Neural crest cell (in vitro differentiated cells): Measurements from ENCODE around the gene MAP3K20. TPM values are rescaled to one million over a fixed set of nuclear protein-coding genes. Genes with fewer than 3 reads are reported as not detected.

Experiments used
- DNase-seq: peaks from one replicate; pipeline ENCODE4 v3.0.0; 2021; ENCODE audit warnings: low read depth, mixed read lengths, low spot score
- H3K27ac Mint-ChIP-seq: one replicate; pipeline ENCODE4 v1.8.0; 2021; ENCODE audit warnings: mild to moderate bottlenecking, mixed read lengths; ENCODE audit not compliant: unreplicated experiment
- H3K27me3 Mint-ChIP-seq: 2 replicates; pipeline ENCODE4 v1.8.0; 2021; ENCODE audit warnings: low read depth, mild to moderate bottlenecking, mixed read lengths
- H3K36me3 Mint-ChIP-seq: 2 replicates; pipeline ENCODE4 v1.8.0; 2021; ENCODE audit warnings: low read depth, mild to moderate bottlenecking, mixed read lengths
- H3K4me1 Mint-ChIP-seq: 2 replicates; pipeline ENCODE4 v1.8.0; 2021; ENCODE audit warnings: mixed read lengths
- H3K4me3 Mint-ChIP-seq: one replicate; pipeline ENCODE4 v1.8.0; 2021; ENCODE audit warnings: mild to moderate bottlenecking, mixed read lengths
- H3K9me3 Mint-ChIP-seq: 2 replicates; pipeline ENCODE4 v1.8.0; 2021; ENCODE audit warnings: mixed read lengths
- total RNA-seq: library from RNA; stranded (reverse); gene quantifications from 2 replicates; pipeline ENCODE4 v1.2.1, GENCODE V29; 2021
- TF ChIP-seq, protein P1 (sequence below): fragments of 200-600 bp; sonication (generic); conservative IDR thresholded peaks from 2 replicates; pipeline ENCODE4 v1.5.0; 2021; ENCODE audit warnings: antibody characterized with exemption, mild to moderate bottlenecking

The MAP3K20 gene
- total RNA-seq, 1 donor from 2014 or later = 27.6 TPM

DNA sequence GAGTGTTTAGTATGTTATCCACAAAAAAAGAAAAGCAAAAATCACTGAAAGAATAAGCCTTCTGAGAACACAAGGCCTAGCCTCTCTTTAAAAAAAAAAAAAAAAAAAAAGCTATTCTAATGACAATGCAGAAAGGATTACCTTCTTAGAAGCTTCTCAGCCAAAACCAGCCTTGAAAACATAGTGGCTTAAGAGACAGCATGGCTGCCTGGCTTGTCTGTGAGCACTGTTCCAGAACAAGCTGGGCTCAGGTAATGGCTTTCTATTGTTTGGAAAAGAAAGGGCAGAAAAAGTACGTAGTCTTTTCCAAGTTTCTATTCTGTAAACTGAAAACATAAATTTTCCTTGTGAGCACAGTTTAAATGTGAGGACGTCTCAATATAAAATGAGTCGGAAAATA, 119.5 kb downstream of the MAP3K20 start:
- H3K27me3 Mint-ChIP-seq = no peaks in the 10 kb centered on the region
- peaks cover 14% of the 10 kb centered on the region for H3K4me1 Mint-ChIP-seq
- no peak overlapping the region for H3K4me3 Mint-ChIP-seq
- TF ChIP-seq, protein P1, sequence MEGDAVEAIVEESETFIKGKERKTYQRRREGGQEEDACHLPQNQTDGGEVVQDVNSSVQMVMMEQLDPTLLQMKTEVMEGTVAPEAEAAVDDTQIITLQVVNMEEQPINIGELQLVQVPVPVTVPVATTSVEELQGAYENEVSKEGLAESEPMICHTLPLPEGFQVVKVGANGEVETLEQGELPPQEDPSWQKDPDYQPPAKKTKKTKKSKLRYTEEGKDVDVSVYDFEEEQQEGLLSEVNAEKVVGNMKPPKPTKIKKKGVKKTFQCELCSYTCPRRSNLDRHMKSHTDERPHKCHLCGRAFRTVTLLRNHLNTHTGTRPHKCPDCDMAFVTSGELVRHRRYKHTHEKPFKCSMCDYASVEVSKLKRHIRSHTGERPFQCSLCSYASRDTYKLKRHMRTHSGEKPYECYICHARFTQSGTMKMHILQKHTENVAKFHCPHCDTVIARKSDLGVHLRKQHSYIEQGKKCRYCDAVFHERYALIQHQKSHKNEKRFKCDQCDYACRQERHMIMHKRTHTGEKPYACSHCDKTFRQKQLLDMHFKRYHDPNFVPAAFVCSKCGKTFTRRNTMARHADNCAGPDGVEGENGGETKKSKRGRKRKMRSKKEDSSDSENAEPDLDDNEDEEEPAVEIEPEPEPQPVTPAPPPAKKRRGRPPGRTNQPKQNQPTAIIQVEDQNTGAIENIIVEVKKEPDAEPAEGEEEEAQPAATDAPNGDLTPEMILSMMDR = no peak
- H3K27ac Mint-ChIP-seq = no peak overlapping the region
- DNase-seq = no peak
- H3K36me3 Mint-ChIP-seq = peaks cover 5% of the 10 kb centered on the region
- no peaks in the 10 kb centered on the region for H3K9me3 Mint-ChIP-seq

DNA sequence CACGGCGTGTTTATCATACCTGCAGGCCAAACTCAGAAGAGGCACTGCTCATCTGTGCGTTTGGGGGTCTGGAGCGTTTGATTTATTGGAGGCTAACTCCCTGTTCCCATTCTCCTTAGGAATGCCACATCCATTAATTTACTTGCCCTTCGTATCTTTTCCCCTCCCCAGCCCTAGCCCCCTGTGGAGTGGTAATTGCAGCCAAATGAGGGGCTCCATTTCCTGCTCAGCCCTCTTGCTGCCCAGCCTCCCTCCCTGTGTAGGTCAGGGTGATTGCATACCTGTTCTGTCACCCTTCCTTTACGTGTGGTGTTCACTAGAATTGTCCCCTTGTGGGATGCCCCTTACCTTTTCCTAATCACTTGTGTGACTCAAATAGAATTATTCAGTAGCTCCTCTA, 120.4 kb downstream of the MAP3K20 start:
- peaks cover 14% of the 10 kb centered on the region for H3K4me1 Mint-ChIP-seq
- H3K27me3 Mint-ChIP-seq = no peaks in the 10 kb centered on the region
- H3K9me3 Mint-ChIP-seq = no peaks in the 10 kb centered on the region
- no peak for DNase-seq
- H3K36me3 Mint-ChIP-seq = peaks cover 5% of the 10 kb centered on the region
- peak overlapping the region; percentile 76 for H3K27ac Mint-ChIP-seq
- TF ChIP-seq, protein P1 = no peak
- no peak overlapping the region for H3K4me3 Mint-ChIP-seq

DNA sequence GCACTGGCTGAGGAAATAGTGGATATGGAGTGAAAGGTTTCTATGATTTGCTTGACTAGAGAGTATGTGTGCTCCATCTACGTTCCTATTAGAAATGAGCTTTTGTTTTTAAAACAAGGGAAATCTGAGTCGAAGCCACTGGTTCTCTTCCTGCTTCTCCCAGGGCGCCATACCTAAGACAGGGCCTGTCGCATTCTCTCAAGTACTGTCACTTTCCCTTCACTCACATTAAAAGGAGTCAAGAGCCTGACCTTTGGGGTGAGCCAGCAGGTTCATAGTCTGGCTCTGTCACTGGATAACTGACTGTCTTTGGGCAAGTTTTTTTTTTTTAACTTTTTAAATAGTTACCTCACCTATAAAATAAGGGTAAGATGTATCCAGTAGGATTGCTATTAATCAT, 121.0 kb downstream of the MAP3K20 start:
- peaks cover 3% of the 10 kb centered on the region for H3K36me3 Mint-ChIP-seq
- TF ChIP-seq, protein P1 = no peak
- DNase-seq = no peak
- H3K9me3 Mint-ChIP-seq = no peaks in the 10 kb centered on the region
- H3K27ac Mint-ChIP-seq = peak overlapping the region; percentile 76
- H3K4me3 Mint-ChIP-seq = no peak overlapping the region
- peaks cover 14% of the 10 kb centered on the region for H3K4me1 Mint-ChIP-seq
- no peaks in the 10 kb centered on the region for H3K27me3 Mint-ChIP-seq

DNA sequence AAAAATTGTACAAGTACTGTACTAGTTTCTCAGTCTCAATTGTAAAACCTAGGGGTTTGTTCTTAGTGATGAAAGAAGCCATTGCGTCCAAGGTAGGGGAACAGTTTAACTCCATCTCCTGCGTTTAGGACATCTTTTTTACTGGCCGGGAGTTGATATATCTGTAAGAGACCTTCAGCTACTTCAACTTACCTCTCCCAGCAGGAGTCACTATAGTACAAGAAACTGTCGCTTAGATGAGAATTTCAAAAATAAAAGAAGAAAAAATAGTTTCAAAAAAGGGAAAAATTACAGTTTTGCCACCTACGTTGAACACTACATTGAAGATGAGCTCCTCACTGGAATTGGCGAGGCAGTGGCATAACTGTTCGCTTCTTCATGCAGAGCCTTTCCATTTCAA, 122.7 kb downstream of the MAP3K20 start:
- TF ChIP-seq, protein P1 = no peak
- no peak for DNase-seq
- H3K27ac Mint-ChIP-seq = no peak overlapping the region
- peaks cover 14% of the 10 kb centered on the region for H3K4me1 Mint-ChIP-seq
- H3K27me3 Mint-ChIP-seq = no peaks in the 10 kb centered on the region
- no peaks in the 10 kb centered on the region for H3K9me3 Mint-ChIP-seq
- H3K36me3 Mint-ChIP-seq = peaks cover 3% of the 10 kb centered on the region
- H3K4me3 Mint-ChIP-seq = no peak overlapping the region

DNA sequence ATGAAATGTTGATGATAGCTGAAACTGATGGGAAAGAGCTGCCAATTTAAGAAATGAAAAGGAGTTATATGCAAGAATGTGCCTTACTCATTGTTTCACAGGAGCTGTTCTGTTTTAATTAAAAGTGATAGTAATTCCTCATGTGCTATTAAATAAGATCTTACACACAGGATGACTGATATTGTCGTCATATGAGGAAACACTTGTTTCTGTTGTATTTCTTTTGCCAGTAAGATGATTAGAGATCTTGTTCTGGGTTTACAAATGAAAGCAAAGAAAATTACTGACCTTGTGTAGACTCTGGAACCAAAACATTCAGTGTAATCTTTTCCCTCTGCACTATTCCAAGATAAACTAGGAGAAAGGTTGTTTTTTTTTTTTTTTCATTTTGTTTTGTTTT, 123.6 kb downstream of the MAP3K20 start:
- H3K27ac Mint-ChIP-seq = no peak overlapping the region
- peaks cover 4% of the 10 kb centered on the region for H3K36me3 Mint-ChIP-seq
- no peak overlapping the region for H3K4me3 Mint-ChIP-seq
- TF ChIP-seq, protein P1 = no peak
- H3K4me1 Mint-ChIP-seq = peaks cover 14% of the 10 kb centered on the region
- no peaks in the 10 kb centered on the region for H3K9me3 Mint-ChIP-seq
- H3K27me3 Mint-ChIP-seq = no peaks in the 10 kb centered on the region
- DNase-seq = no peak

DNA sequence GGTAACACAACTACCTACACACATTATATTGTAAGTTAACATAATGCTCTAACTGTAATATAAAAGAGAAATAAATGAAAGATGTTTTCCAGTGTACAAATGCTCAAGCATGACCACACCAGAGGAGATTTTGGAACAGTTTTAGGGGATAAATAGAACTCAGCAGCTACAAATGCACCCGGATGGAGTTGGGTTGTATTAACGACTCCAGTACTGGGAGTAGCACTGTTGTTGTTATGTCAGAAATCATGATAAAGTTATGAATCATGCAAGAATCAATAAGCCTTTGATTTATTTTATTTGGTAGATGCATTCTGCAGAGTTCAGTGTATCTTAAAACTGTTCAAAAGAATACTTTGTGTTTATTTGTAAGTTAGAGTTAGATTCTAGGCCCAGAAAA, 126.9 kb downstream of the MAP3K20 start:
- DNase-seq = no peak
- TF ChIP-seq, protein P1 = no peak
- Mint-ChIP-seq H3K9me3 (no peaks in the 10 kb centered on the region), H3K27ac (no peak overlapping the region), H3K4me3 (no peak overlapping the region), H3K4me1 (no peaks in the 10 kb centered on the region), H3K27me3 (no peaks in the 10 kb centered on the region), H3K36me3 (peaks cover 9% of the 10 kb centered on the region)
